ENCODE measurements around the gene TCAP.

Gene TCAP

DNA sequence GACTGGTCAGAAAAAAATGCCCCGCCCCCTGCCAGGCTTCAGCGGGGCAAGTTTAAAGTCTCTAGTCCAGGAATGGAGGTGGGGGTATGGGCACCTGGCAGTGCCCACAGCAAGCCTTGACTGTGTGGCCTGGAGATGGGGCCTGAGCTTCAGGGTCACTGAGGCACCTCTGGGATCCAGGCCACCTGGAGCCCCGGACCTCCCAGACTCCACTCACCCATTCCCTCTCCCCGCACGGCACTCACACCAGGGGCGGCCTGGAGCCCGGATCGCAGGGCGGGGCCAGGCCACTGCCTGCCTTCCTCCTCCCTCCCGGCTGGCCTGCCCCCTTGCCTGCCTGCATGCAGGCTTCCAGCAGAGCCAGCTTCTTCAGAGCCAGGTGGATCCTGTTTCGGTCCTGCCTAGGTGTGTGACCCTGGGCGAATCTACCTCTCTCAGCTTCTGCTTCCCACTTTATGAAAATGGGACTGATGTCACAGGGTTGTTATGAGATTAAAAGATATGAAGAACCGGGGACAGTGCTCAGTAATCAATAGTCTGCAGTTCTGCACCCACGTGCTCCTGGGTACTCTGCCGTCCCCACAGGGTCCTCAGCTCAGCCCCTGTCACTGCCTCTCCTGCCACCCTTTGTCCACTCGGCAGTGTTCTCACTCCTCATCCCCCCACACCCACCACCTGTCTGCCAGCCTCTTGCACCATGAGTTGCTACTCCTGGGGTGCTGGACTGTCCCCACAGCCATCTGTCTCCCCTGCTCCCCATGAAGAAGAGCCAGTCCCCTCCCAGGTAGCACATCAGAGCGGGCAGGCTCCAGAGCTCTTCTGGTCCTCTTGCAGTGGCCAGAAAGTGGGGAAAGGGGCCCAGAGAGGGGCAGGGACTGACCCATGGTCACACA is 1.2 kb upstream of the TCAP start:
- intact Hi-C loops (cut with DNase I): no loop called here

DNA sequence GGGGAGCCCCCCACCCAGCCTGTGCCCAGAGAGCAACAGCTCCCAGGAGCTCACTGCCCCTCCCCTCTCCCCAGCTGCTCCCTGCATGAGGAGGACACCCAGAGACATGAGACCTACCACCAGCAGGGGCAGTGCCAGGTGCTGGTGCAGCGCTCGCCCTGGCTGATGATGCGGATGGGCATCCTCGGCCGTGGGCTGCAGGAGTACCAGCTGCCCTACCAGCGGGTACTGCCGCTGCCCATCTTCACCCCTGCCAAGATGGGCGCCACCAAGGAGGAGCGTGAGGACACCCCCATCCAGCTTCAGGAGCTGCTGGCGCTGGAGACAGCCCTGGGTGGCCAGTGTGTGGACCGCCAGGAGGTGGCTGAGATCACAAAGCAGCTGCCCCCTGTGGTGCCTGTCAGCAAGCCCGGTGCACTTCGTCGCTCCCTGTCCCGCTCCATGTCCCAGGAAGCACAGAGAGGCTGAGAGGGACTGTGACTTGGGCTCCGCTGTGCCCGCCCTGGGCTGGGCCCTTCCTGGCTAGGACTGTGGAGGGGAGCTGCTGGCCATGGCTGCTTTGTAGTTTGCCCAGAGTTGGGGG is 584 bp downstream of the TCAP start:
- peak in 1 of 10 donors; percentile 50 for DNase-seq
- intact Hi-C loops (cut with DNase I): no loop called here

More for the DNA sequence above, 1.2 kb upstream of the TCAP start:
- no peak for DNase-seq

DNA sequence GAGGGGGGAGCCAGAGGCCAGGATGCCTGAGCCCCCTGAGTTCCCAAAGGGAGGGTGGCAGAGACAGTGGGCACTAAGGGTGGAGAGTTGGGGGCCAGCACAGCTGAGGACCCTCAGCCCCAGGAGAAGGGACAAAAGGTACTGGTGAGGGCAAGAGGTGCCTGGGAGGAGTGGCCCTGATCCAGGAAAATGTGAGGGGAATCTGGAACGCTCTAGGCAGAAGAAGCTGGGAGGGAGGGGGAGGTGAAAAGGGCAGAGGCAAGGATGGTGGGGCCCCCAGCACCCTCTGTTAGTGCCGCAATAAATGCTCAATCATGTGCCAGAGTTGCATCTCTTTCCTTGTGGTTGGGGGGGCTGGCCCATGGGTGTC is 1.1 kb downstream of the TCAP start:
- no peak for DNase-seq
- intact Hi-C loops (cut with DNase I): no loop called here

DNA sequence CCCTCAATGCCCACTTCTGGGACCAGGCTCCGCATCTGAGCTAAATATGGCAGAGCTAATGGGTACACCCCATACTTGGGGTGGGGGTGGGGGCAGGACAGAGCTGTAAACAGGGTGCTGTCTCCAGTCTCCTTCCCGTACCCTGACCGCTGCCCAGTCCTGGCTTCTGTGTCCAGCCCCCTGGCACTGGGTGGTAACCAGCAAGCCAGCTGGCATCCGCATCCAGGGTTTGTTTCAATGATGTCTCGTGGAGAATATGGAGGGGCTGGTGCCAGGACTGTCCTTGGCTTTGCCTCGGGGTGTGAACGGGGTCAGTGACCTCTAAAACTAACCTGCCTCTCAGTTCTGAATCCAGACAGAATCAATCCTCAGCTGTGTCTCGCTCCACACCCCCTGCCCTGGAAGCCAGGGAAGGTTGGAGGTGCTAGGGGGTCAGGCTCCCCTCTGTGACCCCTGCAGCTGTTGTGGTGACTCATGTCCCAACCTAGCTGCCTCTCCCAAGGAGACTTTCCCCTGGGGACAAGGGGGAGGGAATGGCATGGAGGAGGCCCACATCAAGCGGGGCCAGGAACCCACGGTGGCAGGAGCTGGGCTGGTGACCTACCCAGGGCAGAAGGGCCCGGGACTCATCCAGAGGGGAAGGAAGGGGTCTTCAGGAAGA is 1.6 kb downstream of the TCAP start:
- peak in 3 of 10 donors; percentile 53 to 87 (median 65) for DNase-seq
- intact Hi-C loops (cut with DNase I): no loop called here

DNA sequence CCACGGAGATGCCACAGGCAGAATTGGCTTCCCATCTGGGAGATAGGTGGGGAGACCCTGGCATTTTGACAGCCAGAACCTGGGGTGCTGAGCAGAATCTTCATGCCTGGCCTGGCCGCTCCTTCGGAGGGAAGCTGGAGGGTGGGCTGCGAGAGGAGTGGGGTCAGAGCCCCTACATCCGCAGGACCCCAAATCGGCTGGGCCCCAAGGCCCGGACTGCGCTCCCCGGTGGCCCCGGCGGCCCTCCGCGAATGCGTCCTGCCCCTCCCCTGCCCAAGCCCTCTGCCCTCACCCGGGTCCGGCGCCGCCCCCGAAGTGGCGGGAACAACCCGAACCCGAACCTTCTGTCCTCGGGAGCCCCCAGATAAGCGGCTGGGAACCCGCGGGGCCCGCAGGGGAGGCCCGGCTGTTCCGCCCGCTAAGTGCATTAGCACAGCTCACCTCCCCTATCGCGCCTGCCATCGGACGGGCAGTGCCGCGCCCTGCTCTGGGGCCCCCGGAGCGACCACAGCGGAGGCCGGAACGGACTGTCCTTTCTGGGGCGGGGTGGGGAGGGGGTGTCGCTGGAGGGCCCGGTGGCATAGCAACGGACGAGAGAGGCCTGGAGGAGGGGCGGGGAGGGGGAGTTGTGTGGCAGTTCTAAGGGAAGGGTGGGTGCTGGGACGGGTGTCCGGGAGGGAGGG is 2.3 kb downstream of the TCAP start:
- intact Hi-C loops (cut with DNase I): no loop called here
- no peak for DNase-seq

DNA sequence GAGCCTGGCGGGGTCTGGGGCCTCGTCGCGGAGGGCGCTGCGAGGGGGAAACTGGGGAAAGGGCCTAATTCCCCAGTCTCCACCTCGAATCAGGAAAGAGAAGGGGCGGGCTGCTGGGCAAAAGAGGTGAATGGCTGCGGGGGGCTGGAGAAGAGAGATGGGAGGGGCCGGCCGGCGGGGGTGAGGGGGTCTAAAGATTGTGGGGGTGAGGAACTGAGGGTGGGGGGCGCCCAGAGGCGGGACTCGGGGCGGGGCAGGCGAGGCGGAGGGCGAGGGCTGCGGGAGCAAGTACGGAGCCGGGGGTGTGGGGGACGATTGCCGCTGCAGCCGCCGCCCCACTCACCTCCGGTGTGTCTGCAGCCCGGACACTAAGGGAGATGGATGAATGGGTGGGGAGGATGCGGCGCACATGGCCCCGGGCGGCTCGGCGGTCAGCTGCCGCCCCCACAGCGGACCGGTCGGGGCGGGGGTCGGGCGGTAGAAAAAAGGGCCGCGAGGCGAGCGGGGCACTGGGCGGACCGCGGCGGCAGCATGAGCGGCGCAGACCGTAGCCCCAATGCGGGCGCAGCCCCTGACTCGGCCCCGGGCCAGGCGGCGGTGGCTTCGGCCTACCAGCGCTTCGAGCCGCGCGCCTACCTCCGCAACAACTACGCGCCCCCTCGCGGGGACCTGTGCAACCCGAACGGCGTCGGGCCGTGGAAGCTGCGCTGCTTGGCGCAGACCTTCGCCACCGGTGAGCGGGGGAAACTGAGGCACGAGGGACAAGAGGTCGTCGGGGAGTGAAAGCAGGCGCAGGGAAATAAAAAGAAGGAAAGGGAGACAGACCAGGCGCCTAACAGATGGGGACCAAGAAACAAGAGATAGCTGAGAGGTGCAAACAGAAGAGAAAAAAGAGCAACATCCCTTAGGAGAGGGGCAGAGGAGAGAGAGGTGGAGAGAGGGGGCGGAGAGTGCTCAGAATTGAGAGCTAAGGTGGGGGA is 3.1 kb downstream of the TCAP start, which contains the start of gene PNMT:
TSS of gene PNMT (plus strand) at position 509 of the 980 bp plus-strand sequence. CDS start at position 532, 23 bp downstream.
- intact Hi-C loops (cut with DNase I): no loop called here
- DNase-seq: peak in 7 of 10 donors; percentile 56 to 92 (median 66)

DNA sequence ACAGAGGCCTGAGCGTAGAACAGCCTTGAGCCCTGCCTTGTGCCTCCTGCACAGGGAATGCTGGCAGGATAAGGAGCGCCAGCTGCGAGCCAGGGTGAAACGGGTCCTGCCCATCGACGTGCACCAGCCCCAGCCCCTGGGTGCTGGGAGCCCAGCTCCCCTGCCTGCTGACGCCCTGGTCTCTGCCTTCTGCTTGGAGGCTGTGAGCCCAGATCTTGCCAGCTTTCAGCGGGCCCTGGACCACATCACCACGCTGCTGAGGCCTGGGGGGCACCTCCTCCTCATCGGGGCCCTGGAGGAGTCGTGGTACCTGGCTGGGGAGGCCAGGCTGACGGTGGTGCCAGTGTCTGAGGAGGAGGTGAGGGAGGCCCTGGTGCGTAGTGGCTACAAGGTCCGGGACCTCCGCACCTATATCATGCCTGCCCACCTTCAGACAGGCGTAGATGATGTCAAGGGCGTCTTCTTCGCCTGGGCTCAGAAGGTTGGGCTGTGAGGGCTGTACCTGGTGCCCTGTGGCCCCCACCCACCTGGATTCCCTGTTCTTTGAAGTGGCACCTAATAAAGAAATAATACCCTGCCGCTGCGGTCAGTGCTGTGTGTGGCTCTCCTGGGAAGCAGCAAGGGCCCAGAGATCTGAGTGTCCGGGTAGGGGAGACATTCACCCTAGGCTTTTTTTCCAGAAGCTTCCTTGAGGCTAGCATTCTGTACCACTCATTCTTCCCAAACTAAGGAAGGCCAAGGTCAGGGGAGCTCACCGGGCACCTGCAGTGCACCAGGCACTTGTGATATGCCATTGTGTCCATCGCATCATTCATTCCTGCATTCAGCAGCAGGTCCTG is 5.0 kb downstream of the TCAP start:
- no peak for DNase-seq
- intact Hi-C loops (cut with DNase I): no loop called here

DNA sequence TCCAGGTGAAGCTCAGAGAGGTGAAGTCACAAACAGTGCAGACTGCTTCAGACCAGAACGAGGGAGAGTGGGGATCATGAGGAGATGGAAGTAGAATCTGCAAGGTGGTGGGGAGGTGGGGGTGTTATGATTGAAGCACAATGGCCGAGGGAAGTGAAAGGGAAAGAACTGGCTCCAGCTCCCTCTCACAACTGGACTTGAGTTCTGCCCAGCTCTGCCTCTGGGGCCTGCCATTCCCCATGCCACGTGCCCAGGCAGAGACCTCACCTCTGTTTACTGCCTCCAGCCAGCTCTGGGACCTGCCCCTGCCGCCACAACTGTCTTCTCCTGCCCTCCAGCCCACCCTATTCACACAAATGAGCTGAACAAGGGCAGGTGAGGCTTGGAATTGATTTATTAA is 5.6 kb downstream of the TCAP start:
- no peak for DNase-seq
- intact Hi-C loops (cut with DNase I): no loop called here

DNA sequence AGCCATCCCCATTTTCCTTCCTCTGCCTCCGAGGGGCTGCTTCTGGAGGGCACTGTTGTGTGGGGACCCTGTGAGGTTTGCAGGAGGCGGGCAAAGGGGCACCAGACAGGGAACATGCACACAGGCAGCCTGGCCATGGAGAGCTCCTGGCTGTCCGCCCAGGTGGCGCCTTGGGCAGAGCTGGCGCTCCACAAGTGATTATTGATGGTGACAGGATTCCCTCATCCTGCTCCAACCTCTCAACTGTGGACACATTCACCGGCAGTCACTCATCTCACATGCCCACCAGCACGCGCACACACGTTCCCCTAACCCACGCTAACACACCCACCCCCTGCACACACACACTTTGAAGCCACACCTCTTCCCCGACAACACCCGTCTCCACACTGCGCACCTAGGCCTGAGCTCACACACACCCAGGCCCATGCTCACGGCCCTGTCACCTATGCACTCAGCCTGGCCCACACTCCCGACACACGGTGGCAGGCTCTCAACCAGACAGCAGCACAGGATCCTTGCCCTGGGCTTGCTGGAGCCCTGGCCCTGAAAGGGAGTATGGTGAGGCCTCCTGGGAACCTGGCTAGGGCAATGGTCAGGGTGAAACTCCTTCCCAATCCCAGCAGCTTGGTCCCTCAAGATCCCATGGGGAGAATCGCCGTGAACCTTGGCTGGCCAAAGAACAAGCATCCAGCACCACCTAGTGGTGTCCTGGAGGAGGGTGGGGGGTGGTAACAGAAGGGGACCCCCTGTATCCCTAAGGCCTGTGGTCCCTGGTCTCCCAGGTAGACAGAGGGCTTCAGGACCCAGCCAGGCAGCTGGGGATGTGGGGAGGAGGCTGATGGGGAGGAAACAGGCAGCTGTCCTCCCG is 6.7 kb downstream of the TCAP start:
- DNase-seq: peak in 4 of 10 donors; percentile 45 to 89 (median 64)
- intact Hi-C loops (cut with DNase I): loop anchor here (1.0 kb wide), 1 partner anchor 50 kb away; no protein-coding TSS in a partner anchor

DNA sequence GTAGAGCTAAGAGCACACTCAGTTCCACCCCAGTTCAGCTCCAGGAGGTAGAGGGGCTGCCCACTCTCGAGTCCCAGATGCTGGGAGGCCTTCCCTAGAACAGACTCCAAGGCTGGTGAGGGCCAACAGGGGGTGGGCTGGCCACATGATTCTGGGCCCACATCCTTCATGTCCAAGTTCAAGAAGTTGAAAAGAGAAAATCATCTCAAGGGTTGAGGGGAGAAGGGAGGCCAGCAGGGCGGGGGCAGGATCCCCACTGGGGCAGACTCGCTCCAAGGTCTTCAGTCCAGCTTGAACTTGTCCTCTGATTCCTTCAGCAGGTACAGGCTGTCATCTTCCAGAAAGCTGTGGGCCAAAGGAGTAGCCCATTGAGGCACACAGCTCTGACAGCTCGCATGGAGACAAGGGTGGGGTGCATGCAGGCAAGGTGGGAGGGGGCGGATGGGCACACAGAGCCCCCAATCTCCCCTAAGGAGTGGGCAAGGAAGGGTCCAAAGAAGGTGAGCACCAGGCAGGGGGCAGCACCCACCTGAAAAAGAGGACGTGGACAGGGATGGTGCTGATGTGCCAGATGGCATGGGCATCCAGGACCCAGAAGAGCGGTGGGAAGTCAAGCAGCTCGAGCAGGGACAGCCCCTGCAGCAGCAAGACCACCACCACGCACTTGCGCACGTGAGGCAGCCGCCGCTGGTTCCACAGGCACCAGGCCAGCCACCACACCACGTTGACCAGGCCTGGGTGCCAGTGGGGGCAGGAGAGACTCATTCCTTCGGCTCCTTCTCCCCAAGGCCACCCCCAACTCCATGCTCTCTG is 7.6 kb downstream of the TCAP start:
- intact Hi-C loops (cut with DNase I): loop anchor here (1.0 kb wide), 1 partner anchor 50 kb away; no protein-coding TSS in a partner anchor
- DNase-seq: no peak

DNA sequence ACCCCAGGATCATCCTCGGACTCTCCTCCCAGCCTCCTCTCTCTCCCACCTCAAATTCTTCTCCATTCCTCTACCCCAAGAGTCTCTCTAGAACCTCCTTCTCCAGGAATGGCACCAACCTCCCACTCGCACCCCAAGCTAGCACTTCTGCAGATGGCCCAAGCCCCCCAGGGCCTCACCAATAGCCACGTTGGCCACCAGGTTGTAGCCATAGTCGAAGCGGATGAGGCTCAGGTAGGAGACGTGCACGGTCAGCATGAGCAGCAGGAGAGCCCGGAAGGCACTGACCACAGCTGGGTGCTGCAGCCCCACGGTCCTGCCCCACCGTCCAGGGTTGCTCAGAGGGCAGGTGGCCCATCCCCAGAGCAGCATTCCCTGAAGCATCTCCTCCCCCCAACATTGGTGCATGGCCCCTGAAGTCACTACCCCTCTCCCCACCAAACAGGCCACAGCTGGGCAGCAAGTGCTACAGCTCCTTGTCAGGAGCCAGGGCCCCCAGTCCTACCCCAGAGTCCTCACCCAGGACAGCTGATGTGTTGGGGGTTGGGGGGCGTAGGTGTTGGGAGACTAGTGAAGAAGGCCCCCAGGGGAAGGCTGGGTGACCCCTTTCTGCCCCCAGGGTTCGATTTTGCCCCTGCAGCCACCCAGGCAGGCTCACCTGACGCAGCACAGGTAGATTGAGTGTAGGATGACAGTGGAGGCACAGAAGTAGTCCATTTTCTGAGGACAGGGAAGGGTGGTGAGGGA is 8.4 kb downstream of the TCAP start:
- intact Hi-C loops (cut with DNase I): no loop called here
- DNase-seq: peak in 2 of 10 donors; percentile 71 to 77

DNA sequence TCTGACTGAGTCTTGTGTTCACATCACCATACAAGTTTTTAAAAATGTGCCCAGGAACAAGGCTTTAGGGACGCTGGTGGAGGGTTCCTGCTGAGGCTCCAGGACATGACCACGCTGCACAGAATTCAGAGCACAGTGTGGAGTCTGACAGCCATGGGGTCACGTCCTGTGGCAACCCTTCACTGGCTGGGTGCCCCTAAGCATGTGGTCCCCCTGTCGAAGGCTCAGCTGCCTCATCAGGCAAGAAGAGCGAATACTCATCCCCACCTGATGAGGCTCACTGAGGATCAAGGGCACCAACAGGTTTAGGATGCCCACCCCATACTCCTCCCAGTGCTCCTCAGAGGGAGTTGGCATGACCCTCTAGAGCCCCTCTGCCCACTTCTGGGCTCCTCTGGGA is 9.0 kb downstream of the TCAP start:
- no peak for DNase-seq
- intact Hi-C loops (cut with DNase I): no loop called here

DNA sequence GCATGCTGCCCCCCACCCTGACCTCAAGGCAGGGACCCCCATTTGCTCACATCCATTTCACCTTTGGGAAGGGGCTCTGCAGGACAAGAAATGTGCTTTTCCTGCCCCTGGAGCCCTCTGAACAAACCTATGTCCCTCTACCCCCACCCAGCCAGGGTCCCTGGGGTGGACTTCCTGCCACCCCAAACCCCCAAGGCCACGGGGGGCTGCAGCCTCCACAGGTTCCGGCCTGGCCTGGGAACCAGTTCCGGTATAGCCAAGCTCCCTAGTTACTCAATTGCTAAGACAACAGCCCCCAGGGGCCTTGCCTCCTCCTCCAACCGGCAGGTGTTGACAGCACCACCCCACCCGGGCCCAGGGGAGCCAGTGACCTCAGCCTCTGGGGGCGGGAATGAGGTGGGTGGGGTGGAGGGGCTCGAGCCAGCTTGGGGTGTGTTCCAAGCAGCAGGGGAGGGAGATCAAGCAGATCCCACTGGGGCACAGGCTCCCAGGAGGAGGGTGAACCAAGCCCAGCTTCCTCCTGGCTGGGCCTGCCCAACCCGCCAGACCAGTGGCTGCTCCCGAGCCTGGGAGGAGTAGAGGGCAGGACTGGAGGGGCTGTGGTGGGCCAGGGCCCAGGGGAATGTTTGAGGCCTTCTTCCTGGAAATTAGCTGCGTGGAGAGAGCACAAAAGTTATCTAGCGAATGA is 9.7 kb downstream of the TCAP start:
- intact Hi-C loops (cut with DNase I): no loop called here
- DNase-seq: peak in 1 of 10 donors; percentile 45

DNA sequence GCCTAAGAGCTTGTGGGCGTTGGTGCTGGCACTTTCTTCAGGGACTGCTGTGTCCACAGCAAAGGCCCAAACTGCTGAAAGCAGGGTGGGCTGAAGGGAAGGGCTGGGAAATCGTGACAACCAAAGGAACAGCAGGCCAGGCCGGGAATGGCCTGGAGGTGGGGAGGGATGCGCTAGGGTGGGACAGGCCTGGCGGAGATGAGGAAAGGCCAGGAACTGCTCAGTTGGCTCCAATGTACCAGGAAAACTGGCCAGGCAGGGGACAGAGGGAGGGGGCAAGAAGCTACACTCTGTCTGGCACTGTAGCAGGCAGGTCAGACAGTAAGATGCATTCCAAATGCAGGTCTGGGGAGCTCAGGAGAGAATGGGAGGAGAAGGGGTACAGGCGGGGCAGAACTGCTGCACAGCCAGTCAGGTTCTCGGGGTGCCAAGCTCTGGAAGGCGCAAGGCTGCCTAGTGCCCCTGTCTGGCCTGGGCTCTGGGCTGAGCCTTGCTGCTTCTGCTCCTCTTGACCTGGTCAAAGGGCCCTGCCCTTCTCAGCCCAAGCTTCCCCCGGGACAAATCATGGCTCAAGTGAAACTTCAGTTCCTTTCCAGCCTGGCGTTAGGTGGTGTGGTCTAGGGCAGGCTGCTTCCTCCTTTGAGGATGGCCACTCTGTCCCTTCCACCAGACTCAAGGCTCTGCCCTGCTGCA is 10.4 kb downstream of the TCAP start:
- intact Hi-C loops (cut with DNase I): no loop called here
- peak in 2 of 10 donors; percentile 66 to 85 for DNase-seq
